Measurements from ENCODE around the gene OXGR1.

The OXGR1 gene

DNA sequence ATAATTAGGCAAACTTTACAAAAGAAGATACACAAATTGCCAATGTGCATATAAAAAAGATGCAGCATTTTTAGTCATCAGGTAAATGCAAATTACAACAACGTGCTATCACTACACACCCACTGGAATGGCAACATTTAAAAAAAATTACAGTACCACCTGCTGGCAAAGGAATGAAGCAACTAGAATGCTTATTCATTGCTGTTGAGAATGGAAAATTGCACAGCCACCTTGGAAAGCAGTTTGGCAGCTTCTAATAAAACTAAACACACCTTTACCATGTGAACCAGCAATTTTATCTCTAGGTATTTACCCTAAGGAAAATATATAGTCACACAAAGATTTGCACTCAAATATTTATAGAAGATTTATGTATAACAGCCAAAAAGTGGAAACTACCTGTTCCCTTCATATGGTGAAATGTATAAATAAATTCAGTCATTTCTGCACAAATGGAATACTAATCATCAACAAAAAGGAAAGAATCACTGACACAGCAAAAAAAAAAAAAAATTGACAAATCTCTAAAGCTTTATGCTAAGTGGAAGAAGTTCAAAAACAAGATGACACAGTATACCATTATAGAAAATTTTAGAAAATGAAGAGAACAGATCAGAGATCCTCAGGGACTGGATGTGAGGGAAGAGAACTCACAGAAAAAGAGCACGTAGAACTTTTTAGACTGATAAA, 30.3 kb downstream of the OXGR1 start:
- DNase-seq (ENCODE audit: low read depth in 2 of 2), result no peak

DNA sequence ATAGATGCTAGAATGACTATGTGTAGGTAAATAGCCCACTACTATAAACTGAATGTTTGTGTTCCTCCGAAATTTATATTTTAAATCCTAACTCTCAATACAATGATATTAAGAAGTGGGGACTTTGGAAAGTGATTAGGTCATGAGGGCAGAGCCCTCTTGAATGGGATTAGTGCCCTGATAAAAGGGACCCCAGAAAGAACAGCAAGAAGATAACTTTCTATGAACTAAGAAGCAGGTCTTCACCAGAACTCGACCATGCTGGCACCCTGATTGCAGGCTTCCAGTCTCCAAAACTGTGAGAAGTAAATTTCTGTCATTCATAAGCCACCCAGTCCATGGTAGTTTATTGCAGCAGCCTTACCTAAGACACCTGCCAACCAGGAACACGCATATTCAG, 33.9 kb downstream of the OXGR1 start:
- DNase-seq (ENCODE audit: low read depth in 2 of 2), result no peak

DNA sequence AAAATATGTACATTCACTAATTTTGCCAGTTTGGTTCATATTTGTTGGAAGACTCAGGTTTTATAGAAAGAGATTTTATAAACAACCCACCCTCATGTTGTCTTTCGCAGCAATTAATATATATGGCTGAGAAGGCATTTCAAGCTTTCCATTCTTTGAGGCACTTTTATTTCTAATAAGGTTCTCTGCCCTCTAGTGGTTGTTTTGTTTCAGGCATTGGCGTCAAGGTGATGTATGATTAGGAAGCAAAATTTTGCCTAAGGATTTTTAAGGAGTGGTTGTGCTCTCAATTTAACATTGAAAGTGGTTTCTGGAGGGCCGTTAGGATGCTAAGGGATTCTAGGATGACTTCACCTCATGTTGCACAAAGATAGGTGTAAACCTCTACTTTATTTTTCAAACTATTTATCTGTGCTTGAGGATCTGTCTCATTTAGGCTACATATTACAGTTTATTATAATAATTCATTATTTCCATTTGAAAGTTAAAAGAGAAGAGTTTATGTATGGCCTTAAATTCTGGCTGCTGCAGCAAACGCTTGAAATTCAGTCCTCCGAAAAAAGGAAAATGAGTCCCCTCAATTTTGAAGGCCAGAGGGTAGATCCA, 35.9 kb downstream of the OXGR1 start:
- no peak for DNase-seq (ENCODE audit: low read depth in 2 of 2)

DNA sequence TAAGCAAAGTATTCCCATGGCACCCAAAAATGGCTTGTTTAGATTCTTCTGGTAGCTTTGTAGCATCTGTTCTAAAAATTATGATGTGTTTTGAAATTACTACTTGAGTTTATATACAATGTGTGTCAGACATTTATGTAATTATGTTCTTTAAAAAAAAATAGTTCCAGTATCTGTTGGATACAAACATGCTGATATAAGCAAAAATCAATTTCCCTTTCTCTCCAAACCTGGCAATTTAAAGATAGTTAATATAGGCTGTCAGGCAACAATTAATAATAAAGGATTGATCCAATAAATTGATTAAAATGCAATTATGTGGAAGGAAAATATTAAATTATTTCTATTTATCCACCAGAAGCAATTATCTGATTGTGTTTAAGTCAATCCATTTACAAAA, 41.7 kb downstream of the OXGR1 start:
- no peak for DNase-seq (ENCODE audit: low read depth in 2 of 2)

DNA sequence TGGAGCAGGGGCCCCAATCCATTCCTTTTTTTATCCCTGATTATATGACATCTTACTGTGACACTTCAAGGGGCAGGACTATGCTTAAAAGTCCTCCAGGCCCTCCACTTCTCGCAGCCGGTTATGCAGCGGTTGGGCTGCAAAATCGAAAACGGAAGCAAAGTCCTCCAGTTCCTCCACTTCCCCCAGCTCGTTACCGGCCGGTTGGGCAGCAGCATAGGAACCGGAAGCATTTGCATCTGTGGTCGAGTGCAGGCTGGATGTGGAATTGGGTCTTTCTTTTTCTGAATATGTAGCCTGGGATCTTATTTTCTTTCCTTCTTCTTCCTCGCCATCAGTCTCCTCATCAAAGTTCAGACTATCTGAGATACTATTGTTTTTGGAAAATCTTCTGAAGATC, 46.1 kb downstream of the OXGR1 start:
- no peak for DNase-seq (ENCODE audit: low read depth in 2 of 2)

DNA sequence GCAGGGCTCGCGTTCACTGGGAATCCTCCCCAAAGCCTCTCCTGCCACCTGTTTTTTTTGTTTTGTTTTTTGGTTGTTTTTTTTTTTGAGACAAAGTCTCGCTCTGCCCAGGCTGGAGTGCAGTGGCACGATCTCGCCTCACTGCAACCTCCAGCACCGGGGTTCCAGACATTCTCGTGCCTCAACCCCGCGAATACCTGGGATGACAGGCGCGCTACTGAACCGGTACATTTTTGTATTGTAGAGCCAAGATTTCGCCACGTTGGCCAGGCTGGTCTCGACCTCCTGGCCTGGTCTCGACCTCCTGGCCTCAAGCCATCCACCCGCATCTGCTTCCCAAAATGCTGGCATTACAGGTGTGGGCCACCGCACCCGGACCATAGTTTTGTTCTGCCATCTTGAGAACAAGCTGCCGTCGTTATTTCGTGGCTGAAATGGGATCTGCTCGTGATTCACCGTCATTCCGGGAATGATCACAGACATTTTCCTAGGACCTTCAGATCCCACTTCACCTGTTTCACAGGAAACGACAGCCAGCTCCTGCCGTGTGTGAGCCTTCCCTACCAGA, 46.8 kb downstream of the OXGR1 start:
- no peak for DNase-seq (ENCODE audit: low read depth in 2 of 2)

DNA sequence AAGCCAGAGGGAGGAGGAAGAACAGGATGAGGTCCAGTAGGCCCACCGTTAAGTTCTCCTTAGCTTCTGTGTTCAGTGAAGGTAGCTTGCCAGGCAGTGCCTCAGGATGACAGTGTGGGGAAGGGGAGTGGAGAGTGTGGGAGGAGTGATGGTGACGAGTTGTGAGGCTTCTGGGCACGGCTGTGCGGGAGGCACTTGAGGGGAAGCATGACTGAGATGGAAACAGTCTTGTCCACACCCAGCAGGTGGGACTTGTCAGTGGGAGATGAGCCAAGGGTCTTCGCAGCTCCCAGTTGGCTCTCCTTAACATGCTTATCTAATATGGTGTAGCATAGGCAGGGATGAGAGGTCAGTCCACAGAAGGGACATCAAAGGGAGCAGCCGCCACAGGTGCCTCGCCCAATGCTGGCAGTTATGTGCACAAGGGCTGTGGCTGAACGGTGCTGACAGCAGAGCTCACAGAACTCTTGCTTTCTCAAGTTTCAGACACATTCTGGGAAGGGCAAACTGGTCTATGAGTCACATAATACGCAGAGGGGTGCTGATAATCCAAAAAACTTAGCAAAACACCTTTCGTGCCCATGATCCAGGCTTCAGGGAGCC, 47.5 kb downstream of the OXGR1 start:
- DNase-seq (ENCODE audit: low read depth in 2 of 2), result no peak

DNA sequence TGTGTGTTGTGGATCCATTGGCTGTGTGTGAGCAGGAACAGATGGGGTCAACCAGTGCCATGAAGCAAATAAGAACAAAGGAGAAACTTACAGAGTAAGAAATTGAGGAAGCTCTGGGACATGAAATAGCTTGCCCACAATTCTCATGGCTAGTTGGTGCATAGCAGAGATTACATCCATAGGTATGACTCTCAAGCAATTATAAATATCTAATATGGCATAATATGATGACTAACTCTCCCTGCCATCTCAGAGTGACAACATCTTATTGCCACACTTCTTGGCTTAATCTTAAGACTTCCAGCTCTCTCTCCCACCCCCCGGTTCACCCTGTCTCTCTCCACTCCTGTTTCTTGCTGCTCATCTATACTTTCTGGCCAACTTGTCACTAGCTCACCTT, 53.3 kb downstream of the OXGR1 start:
- DNase-seq (ENCODE audit: low read depth in 2 of 2), result no peak

DNA sequence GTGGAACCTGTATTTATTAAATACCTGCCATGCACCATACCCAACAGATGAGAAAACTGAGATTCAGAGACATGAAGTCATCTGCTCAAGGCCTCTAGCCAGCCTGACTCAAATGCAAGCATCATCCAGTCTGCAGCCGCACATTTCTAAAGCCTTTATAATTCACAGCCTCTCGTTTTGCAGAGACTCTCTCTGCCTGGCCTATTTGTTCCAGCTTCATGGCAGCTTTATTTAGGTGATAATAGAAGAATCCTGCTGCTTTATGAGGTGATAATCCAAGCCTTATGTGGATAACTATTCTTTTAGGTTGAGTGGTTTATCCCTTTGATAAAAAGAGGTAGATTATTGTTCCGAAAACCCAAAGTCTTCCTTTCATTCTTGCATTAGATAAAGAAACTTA, 58.4 kb downstream of the OXGR1 start:
- no peak for DNase-seq (ENCODE audit: low read depth in 2 of 2)

Data from stimulated activated CD8-positive, alpha-beta memory T cell treated with anti-CD3 and anti-CD28 coated beads, Interleukin-7, amount 100 ng/mL, for 4 hours (primary cell).